AG10803 (cell line): ENCODE results near the gene CTNNA2.

Experiments used
- DNase-seq: peaks from one replicate; pipeline ENCODE4 v3.0.0; 2010; ENCODE audit warnings: low read depth
- H3K4me3 ChIP-seq: 2 replicates; pipeline ENCODE4 v1.5.1; 2011; ENCODE audit warnings: mild to moderate bottlenecking, low read length, control low read depth
- TF ChIP-seq, protein P1 (sequence below): conservative IDR thresholded peaks from 2 replicates; pipeline ENCODE4 v1.5.1; 2011; ENCODE audit warnings: mild to moderate bottlenecking, low read length, control low read depth, inconsistent platforms

The CTNNA2 gene

DNA sequence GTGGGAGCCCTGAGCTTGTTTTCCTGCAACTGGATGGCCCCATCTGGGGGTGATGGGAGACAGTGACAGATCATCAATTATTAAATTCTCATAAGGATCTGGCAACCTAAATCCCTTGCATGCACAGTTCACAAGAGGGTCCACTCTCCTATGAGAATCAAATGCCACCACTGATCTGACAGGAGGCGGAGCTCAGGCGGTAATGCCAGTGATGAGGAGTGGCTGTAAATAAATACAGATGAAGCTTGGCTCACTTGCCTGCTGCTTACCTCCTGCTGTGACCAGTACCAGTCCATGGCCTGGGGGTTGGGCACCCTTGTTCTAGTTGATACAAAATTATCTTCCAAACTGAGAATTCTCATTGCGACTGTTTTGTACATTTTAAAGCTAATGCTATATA is 258.6 kb downstream of the CTNNA2 start:
- no peak for DNase-seq
- no peak overlapping the region for H3K4me3 ChIP-seq
- TF ChIP-seq, protein P1, sequence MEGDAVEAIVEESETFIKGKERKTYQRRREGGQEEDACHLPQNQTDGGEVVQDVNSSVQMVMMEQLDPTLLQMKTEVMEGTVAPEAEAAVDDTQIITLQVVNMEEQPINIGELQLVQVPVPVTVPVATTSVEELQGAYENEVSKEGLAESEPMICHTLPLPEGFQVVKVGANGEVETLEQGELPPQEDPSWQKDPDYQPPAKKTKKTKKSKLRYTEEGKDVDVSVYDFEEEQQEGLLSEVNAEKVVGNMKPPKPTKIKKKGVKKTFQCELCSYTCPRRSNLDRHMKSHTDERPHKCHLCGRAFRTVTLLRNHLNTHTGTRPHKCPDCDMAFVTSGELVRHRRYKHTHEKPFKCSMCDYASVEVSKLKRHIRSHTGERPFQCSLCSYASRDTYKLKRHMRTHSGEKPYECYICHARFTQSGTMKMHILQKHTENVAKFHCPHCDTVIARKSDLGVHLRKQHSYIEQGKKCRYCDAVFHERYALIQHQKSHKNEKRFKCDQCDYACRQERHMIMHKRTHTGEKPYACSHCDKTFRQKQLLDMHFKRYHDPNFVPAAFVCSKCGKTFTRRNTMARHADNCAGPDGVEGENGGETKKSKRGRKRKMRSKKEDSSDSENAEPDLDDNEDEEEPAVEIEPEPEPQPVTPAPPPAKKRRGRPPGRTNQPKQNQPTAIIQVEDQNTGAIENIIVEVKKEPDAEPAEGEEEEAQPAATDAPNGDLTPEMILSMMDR: no peak

DNA sequence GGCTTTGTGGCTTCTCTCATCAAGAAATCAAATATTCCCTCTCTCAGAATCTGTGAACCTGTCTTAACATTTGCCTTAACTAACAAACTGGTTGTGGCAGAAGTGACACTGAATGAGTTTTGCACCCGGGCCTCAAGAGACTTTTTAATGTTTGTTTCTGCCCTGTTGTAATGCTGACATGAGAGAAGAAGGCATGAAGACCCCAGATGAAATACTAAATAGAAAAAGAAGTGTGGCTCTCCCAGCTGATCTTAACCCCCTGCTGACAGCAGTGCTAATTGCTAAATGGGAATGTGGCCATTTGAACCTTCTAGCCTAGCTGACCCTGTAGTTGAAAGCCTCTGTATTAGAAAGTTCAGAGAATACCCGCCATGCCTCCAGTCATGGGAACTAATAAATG is 261.2 kb downstream of the CTNNA2 start:
- DNase-seq: no peak
- TF ChIP-seq, protein P1: no peak
- no peak overlapping the region for H3K4me3 ChIP-seq

DNA sequence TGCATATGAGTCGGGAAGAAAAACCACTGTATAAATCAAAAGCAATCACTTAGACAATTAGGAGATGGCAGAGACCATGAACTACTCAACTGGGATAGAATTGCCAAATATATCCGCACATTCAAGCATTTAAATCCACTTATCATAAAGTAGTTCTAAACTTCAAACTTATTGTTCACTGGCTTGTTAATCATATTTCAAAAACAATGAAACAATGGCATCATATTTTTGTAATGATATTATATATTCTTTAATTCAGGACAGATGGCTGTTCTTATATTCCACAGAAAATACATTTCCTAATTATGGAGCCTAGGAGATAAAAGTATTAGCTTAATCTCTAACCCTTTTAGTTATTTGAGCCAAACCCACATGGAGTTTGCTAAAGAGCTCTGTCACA is 263.6 kb downstream of the CTNNA2 start:
- TF ChIP-seq, protein P1: no peak
- no peak overlapping the region for H3K4me3 ChIP-seq
- DNase-seq: no peak

DNA sequence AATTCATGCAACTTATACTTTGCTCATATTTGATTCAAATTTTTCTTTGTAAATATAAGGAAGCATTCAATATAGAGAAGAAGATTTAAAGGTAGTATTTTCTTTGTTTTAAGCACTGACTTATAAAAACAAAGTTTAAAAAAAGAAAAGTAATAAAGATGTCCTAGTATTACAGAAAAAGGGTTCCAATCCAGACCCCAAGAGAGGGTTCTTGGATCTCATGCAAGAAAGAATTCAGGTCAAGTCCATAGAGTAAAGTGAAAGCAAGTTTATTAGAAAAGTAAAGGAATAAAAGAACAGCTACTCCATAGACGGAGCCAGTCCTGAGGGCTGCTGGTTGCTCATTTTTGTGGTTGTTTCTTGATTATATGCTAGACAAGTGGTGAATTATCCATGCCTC is 267.9 kb downstream of the CTNNA2 start:
- H3K4me3 ChIP-seq: no peak overlapping the region
- no peak for DNase-seq
- TF ChIP-seq, protein P1: no peak

DNA sequence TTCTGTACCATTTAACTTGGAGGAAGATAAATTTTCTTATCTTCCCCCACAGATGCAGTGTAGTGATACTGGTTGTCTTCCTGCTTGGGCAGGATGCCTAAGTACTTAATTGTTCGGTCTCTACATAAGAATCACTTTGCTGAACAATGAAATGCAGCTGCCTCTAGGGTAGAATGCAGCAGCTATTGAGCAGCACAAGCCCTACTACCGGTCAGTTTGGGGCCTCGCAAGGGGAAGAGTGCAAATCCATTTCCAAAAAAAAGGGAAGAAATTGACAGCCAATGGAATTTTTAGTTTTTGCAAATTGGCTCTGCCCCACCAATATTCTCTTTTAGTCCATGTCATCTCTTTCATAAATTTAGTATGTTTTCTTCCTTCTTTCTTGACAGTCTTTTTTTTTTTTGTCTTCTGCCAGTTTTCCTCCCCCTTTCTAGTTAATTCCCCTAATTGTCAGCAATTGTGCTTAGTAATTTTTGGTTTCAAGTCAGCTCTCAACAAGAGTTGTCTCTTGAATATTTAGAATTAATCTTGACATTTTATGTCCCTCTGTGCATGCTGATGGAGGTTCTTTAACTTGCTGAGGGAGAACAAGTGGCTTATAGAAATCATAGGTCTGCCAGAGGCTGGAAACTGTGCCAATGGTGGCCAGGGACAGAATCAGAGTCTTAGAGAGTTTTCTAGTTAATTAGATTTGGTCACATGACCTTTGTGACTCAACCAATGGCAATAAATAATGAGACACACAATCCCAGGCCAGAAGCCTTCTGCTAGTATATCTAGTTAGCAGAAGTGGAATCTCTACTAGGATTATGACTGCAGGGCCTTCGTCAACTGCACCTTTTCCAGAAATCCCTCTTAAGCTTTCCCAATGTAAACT is 270.0 kb downstream of the CTNNA2 start:
- no peak overlapping the region for H3K4me3 ChIP-seq
- no peak for DNase-seq
- TF ChIP-seq, protein P1: no peak

DNA sequence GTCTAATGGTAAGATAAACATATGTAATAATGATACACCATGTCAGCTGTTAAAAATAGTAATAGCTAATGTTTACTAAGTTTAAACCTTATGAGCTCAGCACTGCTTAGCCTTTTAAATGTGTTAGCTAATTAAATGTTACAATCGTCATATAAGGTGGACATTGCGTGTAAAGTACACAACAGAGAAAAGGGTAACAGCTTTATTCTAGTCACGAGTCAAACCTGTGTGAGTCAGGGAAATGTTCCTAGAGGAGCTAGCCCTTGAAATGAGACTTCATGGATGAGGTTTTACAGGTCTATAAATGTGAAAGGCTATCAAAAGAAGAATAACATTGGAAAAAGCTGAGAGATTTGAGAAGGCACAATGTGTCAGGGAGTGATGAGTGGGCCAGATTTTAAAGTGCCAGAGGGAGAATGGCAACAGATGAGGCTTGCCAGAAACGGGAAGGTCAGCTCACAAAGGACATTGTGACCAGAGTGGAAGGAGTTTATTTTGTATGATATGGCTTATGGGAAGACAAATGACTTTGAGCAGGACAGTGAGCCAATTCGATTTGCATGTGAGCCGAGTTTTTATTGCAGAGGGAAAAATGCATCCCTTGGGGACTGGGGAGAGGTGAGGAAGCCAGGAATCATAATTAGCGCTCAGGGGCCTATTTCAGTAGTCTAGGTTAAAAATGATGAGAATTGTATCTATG is 276.3 kb downstream of the CTNNA2 start:
- TF ChIP-seq, protein P1: no peak
- H3K4me3 ChIP-seq: no peak overlapping the region
- no peak for DNase-seq

DNA sequence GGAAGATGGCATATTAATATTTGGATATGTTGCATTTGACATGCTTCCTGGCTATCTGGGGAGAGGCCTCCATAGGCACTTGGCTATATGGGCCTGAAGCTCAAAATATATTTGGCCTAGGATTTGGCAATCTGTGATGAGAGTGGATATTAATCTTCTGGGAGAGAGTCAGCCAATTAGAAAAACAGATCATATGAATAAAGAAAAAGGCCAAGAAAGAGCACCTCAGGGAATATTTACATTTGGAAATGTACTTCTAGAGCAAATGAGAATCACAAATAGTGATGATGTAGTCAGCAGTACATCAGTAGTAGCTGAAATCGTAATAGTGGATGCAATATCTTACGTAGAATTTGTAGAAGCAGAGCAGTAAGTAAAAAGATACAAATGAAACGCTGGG is 277.0 kb downstream of the CTNNA2 start:
- TF ChIP-seq, protein P1: no peak
- H3K4me3 ChIP-seq: no peak overlapping the region
- no peak for DNase-seq
